ENCODE measurements around the gene NACA2. TPM values are rescaled to one million over a fixed set of nuclear protein-coding genes. Genes with fewer than 3 reads are reported as not detected.

The NACA2 gene
- total RNA-seq, 1 experiment from 2014 or later, result not detected

- Mint-ChIP-seq H3K27ac (no peak overlapping the region; a peak in 1 of 7 replicates), H3K4me1 (no peaks in the 10 kb centered on the region), H3K9me3 (peaks cover 3 to 4% of the 10 kb centered on the region in 2 experiments), H3K4me3 (no peak overlapping the region), H3K27me3 (ENCODE audit: low read depth) (no peaks in the 10 kb centered on the region; the same call in 1 of the 2 replicates), H3K36me3 (ENCODE audit: insufficient read depth in 1 of 3, low read depth in 3 of 3) (no peaks in the 10 kb centered on the region)
- Histone ChIP-seq H3T11ph (ENCODE audit: low read length) (no peak overlapping the region), H2BK5ac (ENCODE audit: insufficient read length, low read length) (no peak overlapping the region), H3K4me2 (ENCODE audit: insufficient read depth, insufficient read length, low read length) (no peak overlapping the region), H2BK120ac (ENCODE audit: low read depth, low read length, poor library complexity, severe bottlenecking) (no peak overlapping the region), H3K9me3 (ENCODE audit: control insufficient read depth, low read depth, low read length) (no peaks in the 10 kb centered on the region), H4K8ac (replicated peaks; ENCODE audit: insufficient read length, low read depth, low read length) (no peak overlapping the region), H2BK20ac (ENCODE audit: low read depth, low read length, poor library complexity, severe bottlenecking) (no peak overlapping the region), H3K4me1 (ENCODE audit: insufficient read depth, low read length) (no peaks in the 10 kb centered on the region), H3K79me1 (ENCODE audit: insufficient read depth, low read depth, low read length, poor library complexity, severe bottlenecking) (no peaks in the 10 kb centered on the region), H2BK15ac (ENCODE audit: low read depth, low read length) (no peak overlapping the region), H4K91ac (ENCODE audit: insufficient read length, low read depth, low read length) (no peak overlapping the region), H4K20me1 (ENCODE audit: control insufficient read depth, insufficient read depth, insufficient read length) (no peaks in the 10 kb centered on the region), H3K4ac (ENCODE audit: low read depth, low read length) (no peak overlapping the region), H3K27ac (ENCODE audit: insufficient read length, low read depth, low read length) (no peak overlapping the region), H3K9ac (ENCODE audit: extremely low read depth, insufficient read length, low read length) (no peak overlapping the region), H2AFZ (ENCODE audit: low read length) (no peak overlapping the region), H2BK12ac (ENCODE audit: insufficient read length, low read depth, low read length) (no peak overlapping the region), H3K18ac (ENCODE audit: insufficient read length, low read depth, low read length) (no peak overlapping the region), H3K27me3 (ENCODE audit: insufficient read depth, low read length) (no peaks in the 10 kb centered on the region), H3K56ac (ENCODE audit: insufficient read length, low read depth, low read length) (no peak overlapping the region), H3K23ac (ENCODE audit: insufficient read length, low read depth, low read length) (no peak overlapping the region), H3K14ac (ENCODE audit: insufficient read depth, low read length) (no peak overlapping the region), H3K79me2 (ENCODE audit: insufficient read depth, low read length) (no peaks in the 10 kb centered on the region), H4K5ac (ENCODE audit: insufficient read length, low read depth, low read length) (no peak overlapping the region), H2AK5ac (ENCODE audit: insufficient read length, low read length) (no peak overlapping the region), H3K23me2 (ENCODE audit: insufficient read length, low read depth, low read length, poor library complexity, severe bottlenecking) (no peaks in the 10 kb centered on the region)
- no CpG with 5 or more reads among the region's 5 CpGs for WGBS (ENCODE audit: extremely low coverage, insufficient read length, low lambda C conversion rate)
- DNase-seq, result no peak
- no peak for TF ChIP-seq CTCF (conservative IDR thresholded peaks at IDR 0.05)
Measured at GRCh38 chr17:61634942-61635538, 44.0 kb upstream of the NACA2 start.
